Measurements from ENCODE around the gene MRPL21. TPM values are rescaled to one million over a fixed set of nuclear protein-coding genes. Genes with fewer than 3 reads are reported as not detected.

The MRPL21 gene
- total RNA-seq, 2 experiments from 2014 or later, result 48.3 to 68.3 TPM

DNA sequence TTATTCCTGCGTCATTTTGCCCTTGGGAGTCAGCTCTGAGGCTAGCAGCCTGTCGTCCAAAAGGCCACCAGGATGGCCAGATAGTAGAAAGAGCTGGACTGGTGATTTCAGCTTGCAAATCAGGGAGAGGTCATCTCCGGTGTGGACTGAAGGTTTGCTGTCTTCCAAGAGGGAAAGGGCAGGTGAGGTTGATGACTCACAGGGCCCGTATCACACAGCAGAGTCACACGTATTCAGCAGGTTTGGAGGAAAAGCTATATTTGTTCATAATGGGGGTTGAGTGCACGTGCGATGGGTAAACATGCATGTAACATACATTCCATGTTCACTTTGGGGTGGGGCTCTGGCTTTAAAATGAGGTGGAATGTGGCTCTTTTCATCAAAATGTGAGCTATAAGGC lies 25.6 kb downstream of the MRPL21 start:
- Histone ChIP-seq H3K36me3 (ENCODE audit: insufficient read depth, low read length) (no peaks in the 10 kb centered on the region), H3K4me2 (ENCODE audit: low read length) (no peak overlapping the region), H3K4me1 (ENCODE audit: insufficient read depth, low read length, poor library complexity, severe bottlenecking) (no peaks in the 10 kb centered on the region), H4K20me1 (ENCODE audit: insufficient read depth, low read length) (no peaks in the 10 kb centered on the region), H3K79me2 (ENCODE audit: insufficient read depth, low read depth, low read length) (no peaks in the 10 kb centered on the region), H3K27ac (ENCODE audit: low read depth, low read length, poor library complexity, severe bottlenecking) (no peak overlapping the region), H2AFZ (ENCODE audit: low read length) (no peak overlapping the region), H3K9me3 (ENCODE audit: low read length) (no peaks in the 10 kb centered on the region), H3K4me3 (ENCODE audit: low read depth, low read length, poor library complexity, severe bottlenecking) (no peak overlapping the region), H3K9me2 (ENCODE audit: insufficient read depth, low read length) (no peaks in the 10 kb centered on the region)
- BruUV-seq (replicated peaks), result no TSS peak
- CTCF ChIA-PET (ENCODE audit: unreplicated experiment), result no interaction called here
- intact Hi-C loops (cut with micrococcal nuclease; ENCODE audit: unreplicated experiment), result no loop called here
- TF ChIP-seq, protein P1, sequence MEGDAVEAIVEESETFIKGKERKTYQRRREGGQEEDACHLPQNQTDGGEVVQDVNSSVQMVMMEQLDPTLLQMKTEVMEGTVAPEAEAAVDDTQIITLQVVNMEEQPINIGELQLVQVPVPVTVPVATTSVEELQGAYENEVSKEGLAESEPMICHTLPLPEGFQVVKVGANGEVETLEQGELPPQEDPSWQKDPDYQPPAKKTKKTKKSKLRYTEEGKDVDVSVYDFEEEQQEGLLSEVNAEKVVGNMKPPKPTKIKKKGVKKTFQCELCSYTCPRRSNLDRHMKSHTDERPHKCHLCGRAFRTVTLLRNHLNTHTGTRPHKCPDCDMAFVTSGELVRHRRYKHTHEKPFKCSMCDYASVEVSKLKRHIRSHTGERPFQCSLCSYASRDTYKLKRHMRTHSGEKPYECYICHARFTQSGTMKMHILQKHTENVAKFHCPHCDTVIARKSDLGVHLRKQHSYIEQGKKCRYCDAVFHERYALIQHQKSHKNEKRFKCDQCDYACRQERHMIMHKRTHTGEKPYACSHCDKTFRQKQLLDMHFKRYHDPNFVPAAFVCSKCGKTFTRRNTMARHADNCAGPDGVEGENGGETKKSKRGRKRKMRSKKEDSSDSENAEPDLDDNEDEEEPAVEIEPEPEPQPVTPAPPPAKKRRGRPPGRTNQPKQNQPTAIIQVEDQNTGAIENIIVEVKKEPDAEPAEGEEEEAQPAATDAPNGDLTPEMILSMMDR (conservative IDR thresholded peaks at IDR 0.05; ENCODE audit: low read length), result no peak
- TF ChIP-seq EZH2phosphoT487 (IDR thresholded peaks at IDR 0.05; ENCODE audit: borderline replicate concordance, low read depth, low read length), result no peak
- POLR2A ChIA-PET, result no interaction called here
- no peak for DNase-seq (ENCODE audit: low spot score)

DNA sequence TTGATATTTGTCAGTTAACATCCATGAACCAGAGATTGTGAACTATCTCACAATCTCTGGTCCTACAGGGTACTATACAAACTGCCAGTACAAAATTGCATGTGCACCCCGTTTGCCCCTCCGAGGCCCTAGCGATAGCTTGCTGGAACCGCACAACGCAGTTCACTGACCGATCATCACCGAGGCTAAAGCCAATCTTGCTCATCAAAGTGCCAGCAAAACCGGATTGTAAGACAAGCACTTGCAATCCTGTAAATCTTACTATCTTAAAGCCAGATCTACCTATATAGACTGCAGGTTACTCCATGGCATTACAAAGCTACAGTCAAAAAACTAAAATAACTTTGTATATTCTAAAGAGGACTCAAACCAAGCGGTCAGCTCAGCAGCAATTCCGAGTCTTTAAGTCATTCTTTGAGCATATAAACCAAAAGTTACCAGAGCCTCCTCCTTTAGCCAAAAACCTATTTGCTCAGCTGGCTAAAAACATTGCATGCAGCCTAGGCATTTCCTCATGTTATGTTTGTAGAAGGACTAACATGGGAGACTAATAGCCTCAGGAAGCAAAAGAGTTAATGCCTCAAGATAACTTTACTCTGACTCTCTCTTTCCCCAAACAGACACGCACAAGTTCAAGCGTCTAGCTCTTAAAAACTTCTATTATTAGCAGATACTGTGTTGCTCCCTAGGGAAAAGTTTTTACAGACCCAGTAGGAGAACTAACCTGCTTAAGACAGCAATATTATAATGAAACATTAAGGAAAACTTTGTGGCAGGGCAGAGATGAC lies 31.2 kb downstream of the MRPL21 start:
- ChIA-PET CTCF (ENCODE audit: unreplicated experiment) (no interaction called here), POLR2A (interaction anchor here (0.6 kb wide), 1 partner anchor 9 kb away, joined by 3 read pairs; no protein-coding TSS in a partner anchor)
- intact Hi-C loops (cut with micrococcal nuclease; ENCODE audit: unreplicated experiment), result no loop called here
- no peak overlapping the region for H2AFZ ChIP-seq (ENCODE audit: low read length)
- H3K4me2 ChIP-seq (ENCODE audit: low read length), result no peak overlapping the region
- no peaks in the 10 kb centered on the region for H4K20me1 ChIP-seq (ENCODE audit: insufficient read depth, low read length)
- H3K4me3 ChIP-seq (ENCODE audit: low read depth, low read length, poor library complexity, severe bottlenecking), result no peak overlapping the region
- H3K9me3 ChIP-seq (ENCODE audit: low read length), result no peaks in the 10 kb centered on the region
- H3K9me2 ChIP-seq (ENCODE audit: insufficient read depth, low read length), result no peaks in the 10 kb centered on the region
- TF ChIP-seq EZH2phosphoT487 (IDR thresholded peaks at IDR 0.05; ENCODE audit: borderline replicate concordance, low read depth, low read length), result no peak
- TF ChIP-seq, protein P1 (conservative IDR thresholded peaks at IDR 0.05; ENCODE audit: low read length), result no peak
- H3K27ac ChIP-seq (ENCODE audit: low read depth, low read length, poor library complexity, severe bottlenecking), result no peak overlapping the region
- BruUV-seq (replicated peaks), result no TSS peak
- no peaks in the 10 kb centered on the region for H3K4me1 ChIP-seq (ENCODE audit: insufficient read depth, low read length, poor library complexity, severe bottlenecking)
- no peaks in the 10 kb centered on the region for H3K36me3 ChIP-seq (ENCODE audit: insufficient read depth, low read length)
- H3K79me2 ChIP-seq (ENCODE audit: insufficient read depth, low read depth, low read length), result no peaks in the 10 kb centered on the region
- no peak for DNase-seq (ENCODE audit: low spot score)

DNA sequence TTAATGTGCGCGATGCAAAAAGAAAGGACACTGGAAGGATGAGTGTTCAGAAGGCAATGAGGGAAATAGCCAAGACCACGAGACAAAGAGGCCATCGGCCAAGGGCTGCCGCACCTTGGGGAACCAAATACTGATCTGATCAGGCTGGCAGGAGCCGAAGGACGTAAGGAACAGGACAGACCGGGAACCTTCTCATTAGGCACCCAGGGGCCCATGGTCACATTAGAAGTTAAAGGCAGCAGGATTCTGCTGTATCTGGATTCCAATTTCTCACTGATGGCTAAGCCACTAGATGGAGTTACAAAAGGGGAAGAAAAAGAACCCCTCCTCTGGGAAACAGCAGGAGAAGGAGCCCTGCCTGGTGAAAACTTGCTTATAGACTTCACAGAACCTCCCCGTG lies 33.2 kb downstream of the MRPL21 start:
- no peak for DNase-seq (ENCODE audit: low spot score)

More for the DNA sequence above, 33.2 kb downstream of the MRPL21 start:
- CTCF ChIA-PET (ENCODE audit: unreplicated experiment), result no interaction called here
- no peaks in the 10 kb centered on the region for H4K20me1 ChIP-seq (ENCODE audit: insufficient read depth, low read length)
- no peaks in the 10 kb centered on the region for H3K9me2 ChIP-seq (ENCODE audit: insufficient read depth, low read length)
- H3K27ac ChIP-seq (ENCODE audit: low read depth, low read length, poor library complexity, severe bottlenecking), result no peak overlapping the region
- POLR2A ChIA-PET, result no interaction called here
- H2AFZ ChIP-seq (ENCODE audit: low read length), result no peak overlapping the region
- no peaks in the 10 kb centered on the region for H3K36me3 ChIP-seq (ENCODE audit: insufficient read depth, low read length)
- TF ChIP-seq, protein P1 (conservative IDR thresholded peaks at IDR 0.05; ENCODE audit: low read length), result no peak
- TF ChIP-seq EZH2phosphoT487 (IDR thresholded peaks at IDR 0.05; ENCODE audit: borderline replicate concordance, low read depth, low read length), result no peak
- no TSS peak for BruUV-seq (replicated peaks)
- H3K4me2 ChIP-seq (ENCODE audit: low read length), result no peak overlapping the region
- H3K9me3 ChIP-seq (ENCODE audit: low read length), result no peaks in the 10 kb centered on the region
- intact Hi-C loops (cut with micrococcal nuclease; ENCODE audit: unreplicated experiment), result no loop called here
- no peaks in the 10 kb centered on the region for H3K4me1 ChIP-seq (ENCODE audit: insufficient read depth, low read length, poor library complexity, severe bottlenecking)
- H3K4me3 ChIP-seq (ENCODE audit: low read depth, low read length, poor library complexity, severe bottlenecking), result no peak overlapping the region
- no peaks in the 10 kb centered on the region for H3K79me2 ChIP-seq (ENCODE audit: insufficient read depth, low read depth, low read length)
